ENCODE results near the gene CHST11.

DNA sequence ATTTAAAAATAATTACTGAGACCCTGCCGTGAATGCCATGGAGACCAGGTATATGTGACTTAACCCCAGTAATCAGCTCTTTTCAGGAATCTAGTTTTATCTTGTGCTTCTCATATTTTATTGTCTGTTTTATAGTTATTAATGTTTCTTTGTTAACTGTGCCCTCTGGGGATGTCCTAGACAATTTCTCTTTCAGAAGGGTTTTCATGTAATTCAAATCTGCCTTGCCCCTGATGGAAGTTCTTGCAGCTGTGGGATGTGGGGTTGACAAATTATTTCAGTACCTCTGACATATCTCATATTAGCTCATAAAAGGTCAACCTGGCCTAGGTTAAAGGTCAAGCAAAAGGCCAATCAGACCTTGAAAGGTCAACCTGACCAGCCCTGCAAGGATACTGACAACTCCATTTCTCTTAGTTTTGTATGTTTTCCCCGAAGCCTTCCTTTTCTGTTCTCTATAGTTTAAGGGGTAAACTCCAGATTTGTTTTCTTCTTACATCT lies 319.0 kb downstream of the CHST11 start:
- TF ChIP-seq, protein P1, sequence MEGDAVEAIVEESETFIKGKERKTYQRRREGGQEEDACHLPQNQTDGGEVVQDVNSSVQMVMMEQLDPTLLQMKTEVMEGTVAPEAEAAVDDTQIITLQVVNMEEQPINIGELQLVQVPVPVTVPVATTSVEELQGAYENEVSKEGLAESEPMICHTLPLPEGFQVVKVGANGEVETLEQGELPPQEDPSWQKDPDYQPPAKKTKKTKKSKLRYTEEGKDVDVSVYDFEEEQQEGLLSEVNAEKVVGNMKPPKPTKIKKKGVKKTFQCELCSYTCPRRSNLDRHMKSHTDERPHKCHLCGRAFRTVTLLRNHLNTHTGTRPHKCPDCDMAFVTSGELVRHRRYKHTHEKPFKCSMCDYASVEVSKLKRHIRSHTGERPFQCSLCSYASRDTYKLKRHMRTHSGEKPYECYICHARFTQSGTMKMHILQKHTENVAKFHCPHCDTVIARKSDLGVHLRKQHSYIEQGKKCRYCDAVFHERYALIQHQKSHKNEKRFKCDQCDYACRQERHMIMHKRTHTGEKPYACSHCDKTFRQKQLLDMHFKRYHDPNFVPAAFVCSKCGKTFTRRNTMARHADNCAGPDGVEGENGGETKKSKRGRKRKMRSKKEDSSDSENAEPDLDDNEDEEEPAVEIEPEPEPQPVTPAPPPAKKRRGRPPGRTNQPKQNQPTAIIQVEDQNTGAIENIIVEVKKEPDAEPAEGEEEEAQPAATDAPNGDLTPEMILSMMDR (IDR thresholded peaks at IDR 0.05): no peak
- TF ChIP-seq POLR2A (IDR thresholded peaks at IDR 0.05): no peak
